ENCODE measurements around the gene STK4.

Gene STK4

DNA sequence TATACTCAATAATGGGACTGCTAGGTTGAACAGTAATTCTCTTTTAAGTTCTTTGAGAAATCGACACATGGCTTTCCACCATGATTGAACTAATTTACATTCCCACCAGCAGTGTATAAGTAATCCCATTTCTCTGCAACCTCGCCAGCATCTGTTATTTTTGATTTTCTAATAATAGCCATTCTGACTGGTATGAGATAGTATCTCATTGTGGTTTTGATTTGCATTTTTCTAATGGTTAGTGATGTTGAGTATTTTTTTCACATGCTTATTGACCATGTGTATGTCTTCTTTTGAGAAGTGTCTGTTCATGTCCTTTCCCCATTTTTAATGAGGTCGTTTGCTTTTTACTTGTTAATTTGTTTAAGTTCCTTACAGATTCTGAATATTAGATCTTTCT, 66.5 kb downstream of the STK4 start:
- no peak for DNase-seq

DNA sequence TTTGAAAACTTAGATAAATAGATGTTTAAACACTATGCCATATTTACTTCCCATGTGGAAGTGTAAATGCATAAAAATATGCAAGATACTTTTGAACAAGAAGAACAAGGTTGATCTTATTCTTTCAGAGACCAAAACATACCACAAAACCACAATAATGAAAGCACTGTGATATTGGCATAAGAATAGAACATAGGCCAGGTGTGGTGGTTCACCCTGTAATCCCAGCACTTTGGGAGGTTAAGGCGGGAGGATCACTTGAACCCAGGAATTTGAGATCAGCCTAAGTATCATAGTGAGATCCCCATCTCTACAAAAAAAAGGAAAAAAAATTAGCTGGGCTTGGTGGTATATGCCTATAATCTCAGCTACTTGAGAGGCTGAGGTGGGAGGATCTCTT, 68.1 kb downstream of the STK4 start:
- DNase-seq, result no peak

DNA sequence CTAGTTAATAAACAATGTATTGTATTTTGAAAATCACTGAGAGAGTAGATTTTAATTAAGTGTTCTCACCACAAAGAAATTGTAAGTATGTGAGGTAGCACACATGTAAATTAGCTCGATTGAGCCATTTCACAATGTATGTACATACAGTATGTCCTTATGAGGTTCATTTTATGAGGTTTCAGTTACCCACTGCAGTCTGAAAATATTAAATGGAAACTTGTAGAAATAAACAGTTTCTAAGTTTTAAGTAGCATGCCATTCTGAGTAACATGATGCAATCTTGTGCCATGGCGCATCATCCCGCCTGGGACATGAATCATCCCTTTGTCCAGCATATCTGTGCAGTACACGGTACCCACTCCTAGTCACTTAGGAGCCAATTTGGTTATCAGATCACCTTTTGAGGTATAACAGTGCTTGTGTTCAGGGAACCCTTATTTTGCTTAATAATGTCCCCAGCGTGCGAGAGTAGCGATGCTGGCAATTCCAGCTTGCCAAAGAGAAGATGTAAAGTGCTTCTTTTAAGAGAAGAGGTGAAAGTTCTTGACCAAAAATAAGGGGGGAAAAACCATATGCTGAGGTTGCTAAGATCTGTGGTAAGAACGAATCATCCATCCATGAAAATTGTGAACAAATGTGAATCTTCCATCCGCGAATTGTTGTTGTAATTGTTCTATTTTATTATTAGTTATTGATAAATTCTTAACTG, 69.9 kb downstream of the STK4 start:
- DNase-seq, result no peak

DNA sequence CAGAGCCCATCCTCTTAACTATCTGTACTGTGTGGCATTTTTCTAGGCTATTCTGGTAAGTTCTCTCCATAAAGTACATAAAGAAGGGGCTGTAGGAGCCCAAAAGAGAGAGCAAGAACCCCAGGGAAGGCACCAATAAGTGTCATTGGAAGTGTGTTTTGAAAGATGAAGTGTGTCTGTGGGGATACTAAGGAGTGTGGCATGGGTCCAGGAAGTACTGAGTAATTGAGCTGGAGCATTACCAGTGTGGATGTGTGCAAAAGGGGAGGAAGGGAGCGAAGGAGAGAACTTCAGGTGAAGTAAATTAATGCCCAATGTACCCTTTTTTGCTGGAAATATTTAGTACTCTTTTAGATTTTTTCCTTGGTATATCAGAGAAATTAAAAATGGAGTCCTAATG, 70.7 kb downstream of the STK4 start:
- no peak for DNase-seq

DNA sequence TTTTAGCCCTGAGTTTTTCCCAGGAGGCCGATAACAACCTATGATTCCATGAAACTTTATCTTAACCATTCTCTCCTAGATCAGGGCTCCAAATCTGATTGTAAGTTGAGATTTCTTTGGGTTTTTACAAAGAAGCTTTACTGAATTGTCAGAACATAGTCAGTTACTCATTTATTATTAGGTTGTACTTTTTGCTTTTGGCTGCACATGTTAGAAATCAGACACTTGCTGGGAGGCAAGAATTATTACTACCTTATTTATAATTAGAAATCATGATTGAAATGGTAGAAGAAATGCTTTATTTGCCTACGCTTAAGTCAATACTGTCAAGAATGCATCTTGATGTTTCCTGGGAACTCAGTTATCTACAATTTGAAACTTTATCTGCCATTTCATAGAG, 71.3 kb downstream of the STK4 start:
- no peak for DNase-seq

DNA sequence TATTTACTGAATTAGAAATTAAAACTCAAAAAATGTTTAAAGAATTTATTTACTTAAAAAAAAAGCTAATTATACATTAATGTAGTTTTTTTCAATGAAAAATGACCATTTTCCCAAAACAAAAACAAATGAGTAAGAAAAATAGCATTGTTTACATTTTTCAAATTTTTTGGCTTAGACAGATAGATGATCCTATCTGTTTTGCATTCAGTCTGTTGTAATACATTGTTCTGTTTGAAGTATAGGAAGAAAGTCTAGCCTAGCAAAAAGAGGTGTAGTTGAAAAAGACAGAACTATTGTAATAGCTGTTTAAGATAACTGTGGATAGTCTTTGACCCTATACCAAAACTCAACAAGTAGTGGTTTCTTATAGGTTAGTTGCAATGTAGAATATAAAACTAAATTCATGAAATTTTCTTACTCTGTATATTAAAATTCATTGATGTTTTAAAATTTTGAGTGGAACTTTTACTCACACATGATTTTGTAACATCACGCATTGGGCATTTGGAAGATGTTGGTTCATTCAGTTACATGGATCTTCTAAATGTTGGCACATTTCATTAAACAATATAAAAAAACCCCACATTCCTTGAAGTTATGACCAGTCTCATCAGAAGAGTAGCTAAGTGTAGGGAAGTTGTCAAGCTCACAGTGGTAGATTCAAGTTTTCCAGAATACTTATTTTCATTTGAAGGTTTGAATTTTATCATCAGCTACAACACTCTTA, 72.6 kb downstream of the STK4 start:
- DNase-seq, result no peak

DNA sequence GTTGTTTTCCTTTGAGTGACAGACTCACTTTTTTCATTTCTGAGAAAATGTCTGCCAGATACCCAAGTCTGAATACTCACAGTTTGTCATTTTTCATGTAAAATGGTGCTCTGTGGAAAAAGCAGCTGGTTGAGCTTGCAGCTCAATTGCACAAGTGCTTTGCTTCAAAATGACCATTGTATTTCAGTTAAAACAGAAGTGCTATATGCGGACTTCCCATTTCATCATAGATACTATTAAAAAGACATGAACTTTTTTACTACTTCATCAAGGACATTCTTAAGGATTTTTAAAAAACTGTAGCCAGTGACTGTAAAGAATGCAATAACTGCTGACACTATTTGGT, 73.1 kb downstream of the STK4 start:
- no peak for DNase-seq

DNA sequence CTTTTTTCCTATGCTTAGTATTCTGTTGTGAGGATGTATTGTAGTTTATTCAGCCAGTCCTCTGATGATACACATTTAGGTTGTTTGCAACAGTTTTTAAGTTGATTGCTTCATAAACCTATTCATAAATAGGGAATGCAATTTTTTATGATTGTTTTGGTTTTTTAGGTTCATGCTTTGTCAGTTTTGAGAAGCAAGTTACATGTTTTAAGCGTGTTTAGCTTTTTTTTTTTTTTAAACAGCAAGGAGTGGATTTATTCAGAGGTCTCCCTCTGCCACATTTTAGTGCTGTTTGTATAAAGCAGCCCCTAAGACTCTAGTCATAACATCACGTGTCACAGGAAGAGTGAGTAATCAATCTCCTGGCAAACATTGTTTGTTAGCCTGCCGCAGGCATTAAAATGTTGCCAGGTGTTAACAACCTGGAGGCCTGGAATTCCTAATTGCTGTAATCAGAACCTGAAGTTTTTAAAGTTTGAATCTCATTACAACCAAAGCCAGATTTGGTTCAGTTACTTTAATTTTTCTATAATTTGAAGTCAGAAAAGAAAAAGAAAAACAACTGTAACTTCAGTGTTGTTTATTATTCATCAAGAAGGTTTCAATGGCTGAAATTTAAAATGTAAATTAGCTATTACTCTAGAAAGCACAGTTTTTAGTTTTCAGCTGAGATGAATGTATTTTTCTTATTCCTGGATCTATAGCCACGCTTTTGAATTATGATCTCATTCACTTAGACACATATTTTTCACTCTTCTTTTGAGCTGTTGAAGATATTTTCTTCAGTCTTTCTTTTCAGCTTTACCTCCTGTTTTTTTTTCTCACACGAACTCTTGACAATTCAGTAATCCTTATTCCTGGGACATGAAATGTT, 75.4 kb downstream of the STK4 start:
- peak; percentile 21 for DNase-seq

DNA sequence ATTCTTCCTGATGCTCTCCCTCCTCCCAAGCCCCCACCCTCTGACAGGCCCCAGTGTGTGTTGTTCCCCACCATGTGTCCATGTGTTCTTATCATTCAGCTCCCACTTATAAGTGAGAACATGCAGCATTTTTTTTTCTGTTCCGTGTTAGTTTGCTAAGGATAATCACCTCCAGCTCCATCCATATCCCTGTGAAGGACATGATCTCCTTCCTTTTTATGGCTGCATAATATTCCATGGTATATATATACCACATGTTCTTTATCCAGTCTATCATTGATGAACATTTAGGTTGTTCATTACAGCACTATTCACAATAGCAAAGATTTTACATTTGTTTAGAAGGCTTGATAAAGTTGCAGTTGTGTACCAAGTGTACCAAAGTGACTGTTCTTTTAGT, 76.7 kb downstream of the STK4 start:
- no peak for DNase-seq

DNA sequence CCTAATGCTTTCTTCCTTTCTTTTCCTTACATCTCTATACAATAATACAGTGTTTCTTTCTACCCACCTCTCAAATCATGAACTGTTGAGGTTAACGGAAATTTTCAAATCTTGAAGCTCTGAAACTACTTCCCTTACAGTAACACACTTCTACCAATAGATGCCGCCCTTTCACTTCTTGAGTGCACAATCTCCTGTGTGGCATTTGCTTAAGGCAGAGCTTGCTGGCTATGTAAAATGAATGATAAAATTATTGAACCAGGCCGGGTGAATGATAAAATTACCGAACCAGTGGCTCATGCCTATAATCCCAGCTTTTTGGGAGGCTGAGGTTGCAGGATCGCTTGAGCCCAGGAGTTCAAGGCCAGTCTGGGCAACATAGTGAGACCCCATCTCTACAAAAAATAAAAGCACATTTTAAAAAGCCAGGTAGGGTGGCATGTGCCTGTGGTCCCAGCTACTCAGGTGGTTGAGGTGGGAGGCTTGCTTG, 77.8 kb downstream of the STK4 start:
- peak; percentile 78 for DNase-seq

DNA sequence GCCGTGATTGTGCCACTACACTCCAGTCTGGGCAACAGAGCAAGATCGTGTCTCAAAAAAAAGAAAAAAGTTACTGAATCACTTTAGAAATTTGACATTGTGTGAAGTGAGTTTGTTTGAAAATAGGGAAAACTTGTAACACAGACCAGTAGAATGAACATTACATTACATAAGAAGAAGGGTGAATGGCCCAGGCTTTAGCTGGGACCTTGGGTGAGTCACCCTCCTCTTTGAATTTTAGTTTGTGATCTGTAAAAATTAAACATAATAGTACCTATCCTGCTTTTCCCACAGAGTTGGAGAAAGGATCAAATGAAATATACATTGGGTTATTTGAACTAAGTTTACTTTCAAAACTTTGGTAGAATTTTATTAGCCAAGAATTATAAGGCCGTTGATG, 78.3 kb downstream of the STK4 start:
- no peak for DNase-seq

DNA sequence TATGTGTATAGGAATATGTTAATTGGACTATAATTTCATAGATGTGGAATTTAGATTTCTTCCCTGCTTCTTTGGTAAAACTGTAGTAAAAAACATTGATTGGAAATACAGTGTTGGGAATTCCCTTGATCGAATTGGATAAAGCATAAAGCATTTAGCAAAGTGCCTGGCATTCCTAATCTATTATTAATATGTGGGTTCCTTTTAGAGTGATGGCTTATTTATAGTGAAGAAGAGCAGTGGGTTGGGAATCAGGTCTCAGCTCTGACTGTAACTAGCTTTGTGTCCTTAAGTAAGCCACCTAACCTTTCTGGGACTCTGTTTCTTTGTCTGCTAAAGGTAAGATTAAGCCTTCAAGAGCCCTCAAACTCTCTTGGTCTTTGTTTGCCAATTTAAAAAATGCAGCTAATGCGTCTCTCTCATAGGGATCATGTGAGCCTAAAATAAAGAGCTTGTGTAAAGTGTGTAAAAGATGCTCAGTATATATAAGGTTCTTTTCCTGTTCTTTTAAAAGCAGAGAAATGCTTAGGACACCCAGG, 81.3 kb downstream of the STK4 start:
- no peak for DNase-seq

DNA sequence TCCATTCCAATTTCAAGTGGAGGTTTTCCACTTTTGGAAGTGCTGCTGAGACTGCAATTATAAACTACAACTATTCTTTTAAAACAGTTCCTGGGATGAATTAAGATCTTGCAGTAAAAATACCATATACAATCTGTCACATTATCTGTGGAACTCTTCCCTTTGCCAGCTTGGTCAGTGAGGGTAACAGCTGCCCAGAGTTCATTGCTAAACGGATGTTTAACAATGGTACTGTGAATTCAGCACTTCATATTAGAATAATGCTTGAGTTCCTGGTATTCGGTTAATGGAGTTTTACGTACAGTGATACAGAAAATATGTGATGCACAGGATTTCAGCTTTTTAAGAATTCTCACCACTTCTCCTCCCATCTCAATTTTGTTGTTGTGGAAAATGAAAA, 83.1 kb downstream of the STK4 start:
- DNase-seq, result no peak

DNA sequence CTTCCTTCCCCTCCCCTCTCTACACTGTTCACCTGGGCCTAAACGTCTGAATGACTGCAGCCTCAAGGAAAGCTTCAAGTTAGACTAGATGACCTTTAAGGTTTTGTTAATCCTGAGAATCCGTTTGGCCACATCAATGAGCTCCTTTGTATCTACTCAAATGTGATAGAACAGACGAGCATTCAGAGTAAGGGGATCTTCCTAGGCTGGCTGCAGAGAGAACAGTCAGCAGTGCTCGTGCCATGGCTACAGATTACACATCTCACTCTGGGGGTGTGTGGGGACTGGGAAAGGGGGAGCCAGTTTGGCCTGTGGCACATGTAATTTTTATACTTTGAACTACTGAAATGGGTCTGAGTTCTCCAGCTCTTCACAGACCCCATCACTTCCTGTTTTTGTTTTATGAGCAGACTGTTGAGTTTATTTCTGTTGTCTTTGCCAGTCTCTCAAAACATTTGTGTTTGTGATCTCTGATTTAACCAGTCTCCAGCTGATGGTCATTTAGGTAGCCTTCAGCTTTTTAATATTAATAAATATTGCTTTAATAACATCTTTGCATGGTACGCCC, 83.7 kb downstream of the STK4 start:
- no peak for DNase-seq

DNA sequence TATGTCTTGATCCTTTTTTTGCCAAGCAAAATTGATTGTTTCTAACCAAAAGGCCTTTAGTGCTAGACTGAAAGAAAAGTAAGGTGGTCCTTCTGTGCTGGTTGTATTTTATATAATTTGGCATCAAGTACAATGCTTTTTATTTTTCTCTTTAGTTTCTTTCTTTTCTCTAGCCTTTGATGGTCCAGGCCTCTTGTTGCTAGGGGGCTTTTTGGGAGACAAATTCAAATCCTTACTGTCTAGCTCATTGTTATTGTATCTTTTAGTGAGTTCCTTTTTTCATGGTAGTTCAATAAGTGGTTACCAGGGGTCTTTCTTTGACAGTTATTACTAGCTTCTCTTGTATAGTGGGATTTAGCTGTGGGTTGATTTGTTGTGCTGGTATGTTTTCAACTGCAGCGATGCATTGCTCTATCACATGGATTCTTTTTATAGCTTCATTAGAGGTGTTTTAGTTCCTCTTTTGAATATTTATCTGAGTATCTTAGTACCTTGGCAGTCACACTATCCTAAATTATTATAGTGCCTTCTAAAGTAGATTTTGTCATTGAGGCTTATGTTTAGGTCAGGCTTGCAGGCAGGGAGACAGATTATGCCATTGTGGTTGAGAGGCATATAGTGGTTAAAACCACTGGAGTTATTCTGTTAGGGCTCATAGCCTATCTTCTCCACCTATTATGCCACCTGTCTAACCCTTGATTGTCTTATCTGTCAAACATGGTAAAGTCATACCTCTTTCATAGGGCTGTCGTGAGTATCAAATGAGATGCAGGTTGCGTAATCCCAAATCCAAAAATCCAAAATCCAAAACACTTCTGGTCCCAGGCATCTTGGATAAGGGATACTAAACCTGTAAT, 85.1 kb downstream of the STK4 start:
- peak; percentile 19 for DNase-seq

DNA sequence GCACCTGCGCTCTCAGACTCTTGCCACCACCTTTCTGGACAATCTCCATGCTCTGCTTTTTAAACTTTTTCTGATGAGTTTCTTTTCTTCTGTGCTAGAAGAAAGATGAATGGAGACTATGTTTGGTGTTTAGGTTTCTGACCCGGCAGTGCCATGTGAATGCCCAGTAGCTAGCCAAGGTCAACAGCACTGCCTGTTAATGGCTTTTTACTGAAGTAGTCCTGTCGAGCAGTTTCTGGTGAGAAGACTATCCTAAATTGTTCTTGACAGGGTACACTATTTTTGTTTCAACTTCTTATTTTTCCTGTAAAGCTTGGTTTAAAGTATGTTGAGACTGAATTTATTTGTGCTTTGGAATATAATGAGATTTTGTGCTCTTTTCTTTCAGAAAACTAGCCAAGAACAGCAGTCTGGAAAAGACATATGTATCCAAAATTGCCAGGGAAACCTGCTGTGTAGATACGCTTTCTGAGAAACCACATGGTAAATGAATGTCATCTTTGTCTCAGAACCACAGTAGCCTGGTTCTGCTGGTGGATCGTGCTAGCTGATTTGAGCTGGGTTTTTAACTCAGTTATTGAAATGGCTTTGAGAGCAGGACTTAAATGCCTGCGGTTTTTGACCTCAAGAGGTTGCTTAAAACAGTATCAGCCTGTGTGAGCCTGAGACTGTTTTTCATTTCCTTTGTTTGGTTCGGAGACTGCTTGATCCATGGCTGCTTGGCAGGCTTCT, 86.6 kb downstream of the STK4 start:
- peak; percentile 43 for DNase-seq

DNA sequence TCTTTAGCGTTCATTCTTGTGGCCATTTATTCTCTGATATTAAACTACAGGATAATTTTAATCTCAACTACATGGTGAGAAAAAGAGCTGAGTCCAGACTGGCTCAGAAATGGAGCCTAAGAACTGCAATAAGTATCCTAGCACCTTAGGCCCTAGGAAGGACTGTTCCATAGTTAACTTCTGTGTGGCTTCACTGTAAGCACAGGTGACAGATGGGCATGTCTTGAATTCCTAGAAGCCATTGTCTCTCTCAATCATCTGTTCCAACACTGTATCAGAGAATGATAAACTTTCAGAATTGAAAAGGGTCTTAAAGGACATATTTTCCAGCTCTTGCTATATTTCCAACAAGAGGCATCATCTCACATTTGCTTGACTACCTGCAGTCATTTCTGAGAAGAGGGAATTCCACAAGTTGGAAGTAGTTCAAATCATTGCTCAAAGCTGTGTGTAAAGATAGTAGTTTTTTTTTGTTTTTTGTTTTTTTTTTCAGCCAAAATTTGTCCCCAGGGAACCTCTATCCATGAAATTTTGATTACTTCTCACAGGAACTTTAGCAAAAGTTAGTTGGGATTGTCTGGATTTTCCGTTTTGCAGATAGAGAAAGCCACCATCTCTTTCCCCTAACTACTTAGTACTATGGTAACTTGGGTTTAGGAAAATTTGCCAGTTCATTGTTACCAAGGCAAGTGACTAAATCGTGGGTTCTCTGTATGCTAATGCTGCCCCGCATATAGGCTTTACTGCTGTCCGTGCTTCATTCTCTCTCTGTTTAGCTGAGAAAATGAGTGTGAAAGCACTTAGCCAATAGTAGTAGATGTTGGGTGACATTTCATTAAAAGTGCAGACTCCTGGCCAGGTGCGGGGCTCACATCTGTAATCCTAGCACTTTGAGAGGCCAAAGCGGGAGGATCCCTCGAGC, 87.4 kb downstream of the STK4 start:
- no peak for DNase-seq

DNA sequence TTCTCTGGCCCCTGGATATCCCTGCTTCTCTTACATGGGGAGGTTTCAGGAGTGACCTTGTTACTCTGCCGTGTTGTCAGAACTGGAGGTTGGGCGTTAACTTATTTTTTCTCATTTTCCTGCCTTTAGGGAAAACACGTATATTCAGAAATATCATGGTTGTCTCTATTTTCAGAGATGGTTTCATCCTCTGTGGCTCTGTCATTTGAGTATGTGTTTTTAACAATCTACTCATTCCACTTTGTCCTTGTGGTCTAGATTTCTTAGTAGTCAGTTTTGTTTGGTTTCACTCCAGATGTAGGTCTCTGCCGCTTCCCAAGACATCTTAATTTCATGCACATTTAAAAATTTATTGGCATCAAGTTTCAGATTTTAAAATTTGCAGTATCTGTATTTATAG, 88.7 kb downstream of the STK4 start:
- DNase-seq, result no peak

DNA sequence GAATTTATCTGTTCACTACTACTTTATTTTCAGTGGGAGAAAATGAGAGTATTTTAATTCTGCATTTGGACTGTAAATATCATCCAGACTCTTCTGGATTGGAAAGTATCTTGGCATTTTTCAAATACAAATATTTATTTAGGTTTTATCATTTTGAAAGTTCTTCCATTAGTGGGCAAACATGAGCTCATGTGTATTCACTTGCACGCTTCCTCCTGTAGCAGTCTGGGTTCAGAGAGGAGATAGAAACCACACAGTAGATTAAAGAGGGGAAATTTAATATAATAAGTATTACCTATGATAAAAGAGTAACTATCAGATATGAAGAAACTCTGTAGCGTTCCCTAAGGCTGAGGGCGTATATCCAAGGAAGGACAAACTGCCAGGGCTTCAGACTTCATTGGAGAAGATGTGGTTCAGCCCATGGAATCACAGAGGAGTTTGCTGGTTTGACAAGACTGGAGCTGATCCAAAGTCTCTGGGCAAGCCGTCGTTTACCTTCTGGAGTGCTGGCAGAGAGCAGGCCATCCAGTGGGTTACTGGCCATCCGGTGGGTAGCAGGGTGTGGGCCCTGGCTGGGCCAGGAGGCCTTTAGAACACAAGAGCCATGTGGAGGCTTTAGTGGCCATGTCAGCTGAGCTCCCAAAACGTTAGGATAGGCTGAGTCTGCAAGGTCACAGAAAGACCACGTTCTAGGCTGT, 90.3 kb downstream of the STK4 start:
- no peak for DNase-seq
